Lung (tissue), 12 donors: ENCODE data around the gene RIMS3. TPM values are rescaled to one million over a fixed set of nuclear protein-coding genes. Genes with fewer than 3 reads are reported as not detected.

Source experiments
- ATAC-seq: fragments of 200-7000 bp; cut with Tn5 transposase; one replicate; pipeline ENCODE4 v1.9.1; 2020; ENCODE audit warnings: moderate number of reproducible peaks; ENCODE audit not compliant: insufficient read depth, low FRiP score
- DNase-seq, 3 donors: peaks; one replicate each; pipeline ENCODE4 v3.0.0-alpha.2; 2013 to 2017
- H3K27ac ChIP-seq, 2 donors: one replicate each; pipeline ENCODE4 v1.5.1; 2013; ENCODE audit warnings: mild to moderate bottlenecking in 2 of 2, moderate library complexity in 2 of 2, control low read depth in 1 of 2, inconsistent platforms in 1 of 2, low read depth in 1 of 2, low read length in 1 of 2
- H3K27me3 ChIP-seq, 3 donors: one replicate each; pipeline ENCODE4 v1.5.1; 2013; ENCODE audit warnings: low read length in 2 of 3; ENCODE audit not compliant: control insufficient read depth in 3 of 3, insufficient read depth in 3 of 3
- H3K36me3 ChIP-seq, 4 donors: one replicate each; pipeline ENCODE4 v1.5.1; 2013; ENCODE audit warnings: low read length in 4 of 4, mild to moderate bottlenecking in 1 of 4, moderate library complexity in 1 of 4; ENCODE audit not compliant: control insufficient read depth in 4 of 4, insufficient read depth in 4 of 4
- H3K4me1 ChIP-seq, 5 donors: one replicate each; pipeline ENCODE4 v1.5.1; 2013; ENCODE audit warnings: low read length in 5 of 5, mild to moderate bottlenecking in 2 of 5, moderate library complexity in 1 of 5; ENCODE audit not compliant: control insufficient read depth in 5 of 5, insufficient read depth in 5 of 5
- H3K4me3 ChIP-seq: one replicate; pipeline ENCODE4 v1.5.1; 2013; ENCODE audit warnings: mild to moderate bottlenecking, control low read depth, moderate library complexity
- H3K9ac ChIP-seq, 2 donors: one replicate each; pipeline ENCODE4 v1.5.1; 2013; ENCODE audit warnings: low read length in 2 of 2, control low read depth in 1 of 2; ENCODE audit not compliant: insufficient read depth in 1 of 2
- H3K9me3 ChIP-seq, 4 donors: one replicate each; pipeline ENCODE4 v1.5.1; 2013; ENCODE audit warnings: low read length in 3 of 4, mild to moderate bottlenecking in 1 of 4, moderate library complexity in 1 of 4; ENCODE audit not compliant: control insufficient read depth in 4 of 4, insufficient read depth in 3 of 4
- CTCF ChIP-seq: IDR thresholded peaks from 2 replicates; pipeline ENCODE4 v1.5.1; 2012; ENCODE audit warnings: mild to moderate bottlenecking; ENCODE audit errors: control extremely low read depth, extremely low read depth
- WGBS, 2 donors: extraction: QIAGEN DNeasy Blood & Tissue Kit; methylation state at CpG; one replicate each; pipeline ENCODE4 v1.1.7; 2013; 5-methylcytosine and 5-hydroxymethylcytosine counted together
- polyA plus RNA-seq, 2 donors: library from polyadenylated mRNA; stranded (reverse); fragments of 200-250 nt; gene quantifications; one replicate each; pipeline ENCODE4 v1.2.1, GENCODE V29; 2013
- total RNA-seq, 2 donors: library from RNA; depleted of rRNA in 1 of 2; stranded (reverse); fragments of >200 nt in 1 of 2; gene quantifications; one replicate each; pipeline ENCODE4 v1.2.1, GENCODE V29; 2014 to 2021
- donor health status: control.
- donor health status: control.
- donor health status: Bipolar disorder and iron deficiency.
- donor health status: healthy.
- donor health status: DM: yes; HTN: yes; CAD: no.

Gene RIMS3
- total and polyA plus RNA-seq, 4 donors = 0.93 to 5.5 (median 1.5) TPM

- no peaks in the 10 kb centered on the region for H3K36me3 ChIP-seq
- no peaks in the 10 kb centered on the region for H3K9me3 ChIP-seq
- no peak overlapping the region for H3K4me3 ChIP-seq
- no peaks in the 10 kb centered on the region for H3K27me3 ChIP-seq
- no peaks in the 10 kb centered on the region for H3K4me1 ChIP-seq
- no peak for TF ChIP-seq CTCF
- H3K9ac ChIP-seq = no peak overlapping the region
- H3K27ac ChIP-seq = no peak overlapping the region
- no peak for DNase-seq
- no peak for ATAC-seq
- 86 to 93% methylated on average over 6 of the region's 6 CpGs for WGBS, 2 donors
These were observed 43.5 kb downstream of the RIMS3 start for GRCh38 chr1:40621821-40622450.

GRCh38 chr1:40620586-40621210 is 44.8 kb downstream of the RIMS3 start:
- ATAC-seq = no peak
- no peak for DNase-seq
- H3K4me3 ChIP-seq = no peak overlapping the region
- H3K27me3 ChIP-seq = no peaks in the 10 kb centered on the region
- 89 to 92% methylated on average over 3 of the region's 3 CpGs for WGBS, 2 donors
- H3K36me3 ChIP-seq = no peaks in the 10 kb centered on the region
- no peak for TF ChIP-seq CTCF
- no peaks in the 10 kb centered on the region for H3K9me3 ChIP-seq
- H3K9ac ChIP-seq = no peak overlapping the region
- no peaks in the 10 kb centered on the region for H3K4me1 ChIP-seq
- H3K27ac ChIP-seq = no peak overlapping the region

GRCh38 chr1:40620150-40620549 is 45.3 kb downstream of the RIMS3 start:
- no peak for DNase-seq
- no peaks in the 10 kb centered on the region for H3K9me3 ChIP-seq
- WGBS, 2 donors = 89 to 92% methylated on average over 5 of the region's 5 CpGs
- ATAC-seq = no peak
- H3K9ac ChIP-seq = no peak overlapping the region
- no peak overlapping the region for H3K4me3 ChIP-seq
- no peak overlapping the region for H3K27ac ChIP-seq
- no peak for TF ChIP-seq CTCF
- no peaks in the 10 kb centered on the region for H3K4me1 ChIP-seq
- H3K36me3 ChIP-seq = no peaks in the 10 kb centered on the region
- no peaks in the 10 kb centered on the region for H3K27me3 ChIP-seq
